HEK293 (cell line): ENCODE measurements around the gene POLR2E.

Experiments
- FEZF1 ChIP-seq: fragments of 450-650 bp; formaldehyde crosslinking; IDR thresholded peaks from 2 replicates; pipeline ENCODE4 v1.5.1; 2016; ENCODE audit warnings: missing biosample characterization, missing genetic modification characterization
- GLI4 ChIP-seq: fragments of 450-650 bp; formaldehyde crosslinking; IDR thresholded peaks from 2 replicates; pipeline ENCODE4 v1.5.1; 2016; ENCODE audit warnings: missing biosample characterization, missing genetic modification characterization
- OSR2 ChIP-seq: fragments of 450-650 bp; formaldehyde crosslinking; IDR thresholded peaks from 2 replicates; pipeline ENCODE4 v1.5.1; 2016; ENCODE audit warnings: missing biosample characterization, missing genetic modification characterization
- SP2 ChIP-seq: fragments of 450-650 bp; formaldehyde crosslinking; IDR thresholded peaks from 2 replicates; pipeline ENCODE4 v1.5.1; 2016; ENCODE audit warnings: missing biosample characterization, missing genetic modification characterization
- ZBTB21 ChIP-seq: fragments of 450-650 bp; formaldehyde crosslinking; IDR thresholded peaks from 2 replicates; pipeline ENCODE4 v1.5.1; 2017; ENCODE audit warnings: missing biosample characterization, missing genetic modification characterization
- ZNF121 ChIP-seq: fragments of 450-650 bp; formaldehyde crosslinking; IDR thresholded peaks from 2 replicates; pipeline ENCODE4 v1.5.1; 2016; ENCODE audit warnings: missing biosample characterization, missing genetic modification characterization
- ZNF302 ChIP-seq: fragments of 450-650 bp; formaldehyde crosslinking; IDR thresholded peaks from 2 replicates; pipeline ENCODE4 v1.5.1; 2016; ENCODE audit warnings: missing biosample characterization, missing genetic modification characterization, low read depth
- ZNF510 ChIP-seq: fragments of 450-650 bp; formaldehyde crosslinking; IDR thresholded peaks from 2 replicates; pipeline ENCODE4 v1.5.1; 2018; ENCODE audit warnings: mild to moderate bottlenecking, missing genetic modification characterization, missing biosample characterization; ENCODE audit not compliant: insufficient replicate concordance
- TF ChIP-seq, protein P1 (sequence below): fragments of 450-650 bp; formaldehyde crosslinking; IDR thresholded peaks from 2 replicates; pipeline ENCODE4 v1.5.1; 2016; ENCODE audit warnings: missing biosample characterization, missing genetic modification characterization
- TF ChIP-seq, protein P2 (sequence below): fragments of 450-650 bp; formaldehyde crosslinking; IDR thresholded peaks from 2 replicates; pipeline ENCODE4 v1.5.1; 2016; ENCODE audit warnings: missing biosample characterization, missing genetic modification characterization
- TF ChIP-seq, protein P3 (sequence below): fragments of 450-650 bp; formaldehyde crosslinking; IDR thresholded peaks from 2 replicates; pipeline ENCODE4 v1.5.1; 2016; ENCODE audit warnings: missing biosample characterization, missing genetic modification characterization
- TF ChIP-seq, protein P4 (sequence below): fragments of 450-650 bp; formaldehyde crosslinking; IDR thresholded peaks from 2 replicates; pipeline ENCODE4 v1.5.1; 2016; ENCODE audit warnings: missing biosample characterization, missing genetic modification characterization
- TF ChIP-seq, protein P5 (sequence below): fragments of 450-650 bp; formaldehyde crosslinking; IDR thresholded peaks from 2 replicates; pipeline ENCODE4 v1.5.1; 2016; ENCODE audit warnings: missing biosample characterization, missing genetic modification characterization
- TF ChIP-seq, protein P6 (sequence below): fragments of 450-650 bp; formaldehyde crosslinking; IDR thresholded peaks from 2 replicates; pipeline ENCODE4 v1.5.0; 2017; ENCODE audit warnings: missing biosample characterization, missing genetic modification characterization, borderline replicate concordance

DNA sequence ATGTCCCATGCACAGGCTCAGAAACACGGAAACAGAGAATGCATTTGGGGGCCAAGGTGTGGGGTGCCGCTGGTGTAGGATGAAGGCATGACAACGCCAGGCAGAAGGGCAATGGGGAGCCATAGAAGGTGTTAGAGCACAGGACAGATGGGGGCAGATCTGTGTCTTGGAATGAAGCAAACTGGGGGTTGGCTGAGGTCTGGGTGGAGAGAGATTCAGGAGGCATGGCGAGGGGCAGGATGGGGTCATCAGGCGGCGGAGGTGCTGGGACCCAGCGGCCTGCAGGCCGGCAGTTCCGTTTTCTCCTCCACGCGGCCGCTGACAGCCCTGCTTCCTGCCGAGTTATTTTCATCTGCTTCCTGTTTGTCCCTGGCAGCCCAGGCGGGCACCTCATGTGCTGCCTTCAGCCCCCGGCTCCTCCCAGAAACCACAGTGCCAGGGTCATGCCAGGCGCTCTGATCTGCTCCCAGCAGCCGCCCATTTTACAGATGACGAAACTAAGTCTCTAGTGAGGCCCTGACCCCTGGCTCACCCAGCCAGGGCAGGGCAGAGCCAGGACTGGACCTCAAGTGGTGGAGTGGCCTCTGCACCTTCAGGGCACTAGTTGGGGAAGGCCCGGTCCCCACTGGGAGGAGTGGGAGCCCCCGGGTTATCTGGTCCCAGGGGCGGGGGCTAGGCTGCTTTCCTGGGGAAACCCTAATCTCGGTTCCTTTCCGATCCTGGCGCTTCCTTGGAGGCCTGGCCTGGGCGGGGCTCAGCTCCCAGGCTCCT lies 26.0 kb downstream of the POLR2E start:
- TF ChIP-seq, protein P1, sequence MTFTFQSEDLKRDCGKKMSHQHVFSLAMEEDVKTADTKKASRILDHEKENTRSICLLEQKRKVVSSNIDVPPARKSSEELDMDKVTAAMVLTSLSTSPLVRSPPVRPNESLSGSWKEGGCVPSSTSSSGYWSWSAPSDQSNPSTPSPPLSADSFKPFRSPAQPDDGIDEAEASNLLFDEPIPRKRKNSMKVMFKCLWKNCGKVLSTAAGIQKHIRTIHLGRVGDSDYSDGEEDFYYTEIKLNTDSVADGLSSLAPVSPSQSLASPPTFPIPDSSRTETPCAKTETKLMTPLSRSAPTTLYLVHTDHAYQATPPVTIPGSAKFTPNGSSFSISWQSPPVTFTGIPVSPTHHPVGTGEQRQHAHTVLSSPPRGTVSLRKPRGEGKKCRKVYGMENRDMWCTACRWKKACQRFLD (tag by site-specific recombination) = no peak
- TF ChIP-seq ZNF510 (tag by site-specific recombination) (no peak), ZBTB21 (tag by site-specific recombination) (no peak), ZNF302 (no peak), ZNF121 (no peak), GLI4 (no peak), FEZF1 (tag by site-specific recombination) (no peak), SP2 (tag by site-specific recombination) (no peak), OSR2 (no peak)
- TF ChIP-seq, protein P2, sequence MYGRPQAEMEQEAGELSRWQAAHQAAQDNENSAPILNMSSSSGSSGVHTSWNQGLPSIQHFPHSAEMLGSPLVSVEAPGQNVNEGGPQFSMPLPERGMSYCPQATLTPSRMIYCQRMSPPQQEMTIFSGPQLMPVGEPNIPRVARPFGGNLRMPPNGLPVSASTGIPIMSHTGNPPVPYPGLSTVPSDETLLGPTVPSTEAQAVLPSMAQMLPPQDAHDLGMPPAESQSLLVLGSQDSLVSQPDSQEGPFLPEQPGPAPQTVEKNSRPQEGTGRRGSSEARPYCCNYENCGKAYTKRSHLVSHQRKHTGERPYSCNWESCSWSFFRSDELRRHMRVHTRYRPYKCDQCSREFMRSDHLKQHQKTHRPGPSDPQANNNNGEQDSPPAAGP (tag by site-specific recombination) = no peak
- TF ChIP-seq, protein P3, sequence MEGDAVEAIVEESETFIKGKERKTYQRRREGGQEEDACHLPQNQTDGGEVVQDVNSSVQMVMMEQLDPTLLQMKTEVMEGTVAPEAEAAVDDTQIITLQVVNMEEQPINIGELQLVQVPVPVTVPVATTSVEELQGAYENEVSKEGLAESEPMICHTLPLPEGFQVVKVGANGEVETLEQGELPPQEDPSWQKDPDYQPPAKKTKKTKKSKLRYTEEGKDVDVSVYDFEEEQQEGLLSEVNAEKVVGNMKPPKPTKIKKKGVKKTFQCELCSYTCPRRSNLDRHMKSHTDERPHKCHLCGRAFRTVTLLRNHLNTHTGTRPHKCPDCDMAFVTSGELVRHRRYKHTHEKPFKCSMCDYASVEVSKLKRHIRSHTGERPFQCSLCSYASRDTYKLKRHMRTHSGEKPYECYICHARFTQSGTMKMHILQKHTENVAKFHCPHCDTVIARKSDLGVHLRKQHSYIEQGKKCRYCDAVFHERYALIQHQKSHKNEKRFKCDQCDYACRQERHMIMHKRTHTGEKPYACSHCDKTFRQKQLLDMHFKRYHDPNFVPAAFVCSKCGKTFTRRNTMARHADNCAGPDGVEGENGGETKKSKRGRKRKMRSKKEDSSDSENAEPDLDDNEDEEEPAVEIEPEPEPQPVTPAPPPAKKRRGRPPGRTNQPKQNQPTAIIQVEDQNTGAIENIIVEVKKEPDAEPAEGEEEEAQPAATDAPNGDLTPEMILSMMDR (tag by site-specific recombination) = no peak
- TF ChIP-seq, protein P4, sequence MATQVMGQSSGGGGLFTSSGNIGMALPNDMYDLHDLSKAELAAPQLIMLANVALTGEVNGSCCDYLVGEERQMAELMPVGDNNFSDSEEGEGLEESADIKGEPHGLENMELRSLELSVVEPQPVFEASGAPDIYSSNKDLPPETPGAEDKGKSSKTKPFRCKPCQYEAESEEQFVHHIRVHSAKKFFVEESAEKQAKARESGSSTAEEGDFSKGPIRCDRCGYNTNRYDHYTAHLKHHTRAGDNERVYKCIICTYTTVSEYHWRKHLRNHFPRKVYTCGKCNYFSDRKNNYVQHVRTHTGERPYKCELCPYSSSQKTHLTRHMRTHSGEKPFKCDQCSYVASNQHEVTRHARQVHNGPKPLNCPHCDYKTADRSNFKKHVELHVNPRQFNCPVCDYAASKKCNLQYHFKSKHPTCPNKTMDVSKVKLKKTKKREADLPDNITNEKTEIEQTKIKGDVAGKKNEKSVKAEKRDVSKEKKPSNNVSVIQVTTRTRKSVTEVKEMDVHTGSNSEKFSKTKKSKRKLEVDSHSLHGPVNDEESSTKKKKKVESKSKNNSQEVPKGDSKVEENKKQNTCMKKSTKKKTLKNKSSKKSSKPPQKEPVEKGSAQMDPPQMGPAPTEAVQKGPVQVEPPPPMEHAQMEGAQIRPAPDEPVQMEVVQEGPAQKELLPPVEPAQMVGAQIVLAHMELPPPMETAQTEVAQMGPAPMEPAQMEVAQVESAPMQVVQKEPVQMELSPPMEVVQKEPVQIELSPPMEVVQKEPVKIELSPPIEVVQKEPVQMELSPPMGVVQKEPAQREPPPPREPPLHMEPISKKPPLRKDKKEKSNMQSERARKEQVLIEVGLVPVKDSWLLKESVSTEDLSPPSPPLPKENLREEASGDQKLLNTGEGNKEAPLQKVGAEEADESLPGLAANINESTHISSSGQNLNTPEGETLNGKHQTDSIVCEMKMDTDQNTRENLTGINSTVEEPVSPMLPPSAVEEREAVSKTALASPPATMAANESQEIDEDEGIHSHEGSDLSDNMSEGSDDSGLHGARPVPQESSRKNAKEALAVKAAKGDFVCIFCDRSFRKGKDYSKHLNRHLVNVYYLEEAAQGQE (tag by site-specific recombination) = no peak
- TF ChIP-seq, protein P5, sequence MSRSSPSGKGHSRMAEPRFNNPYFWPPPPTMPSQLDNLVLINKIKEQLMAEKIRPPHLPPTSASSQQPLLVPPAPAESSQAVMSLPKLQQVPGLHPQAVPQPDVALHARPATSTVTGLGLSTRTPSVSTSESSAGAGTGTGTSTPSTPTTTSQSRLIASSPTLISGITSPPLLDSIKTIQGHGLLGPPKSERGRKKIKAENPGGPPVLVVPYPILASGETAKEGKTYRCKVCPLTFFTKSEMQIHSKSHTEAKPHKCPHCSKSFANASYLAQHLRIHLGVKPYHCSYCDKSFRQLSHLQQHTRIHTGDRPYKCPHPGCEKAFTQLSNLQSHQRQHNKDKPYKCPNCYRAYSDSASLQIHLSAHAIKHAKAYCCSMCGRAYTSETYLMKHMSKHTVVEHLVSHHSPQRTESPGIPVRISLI = no peak
- TF ChIP-seq, protein P6, sequence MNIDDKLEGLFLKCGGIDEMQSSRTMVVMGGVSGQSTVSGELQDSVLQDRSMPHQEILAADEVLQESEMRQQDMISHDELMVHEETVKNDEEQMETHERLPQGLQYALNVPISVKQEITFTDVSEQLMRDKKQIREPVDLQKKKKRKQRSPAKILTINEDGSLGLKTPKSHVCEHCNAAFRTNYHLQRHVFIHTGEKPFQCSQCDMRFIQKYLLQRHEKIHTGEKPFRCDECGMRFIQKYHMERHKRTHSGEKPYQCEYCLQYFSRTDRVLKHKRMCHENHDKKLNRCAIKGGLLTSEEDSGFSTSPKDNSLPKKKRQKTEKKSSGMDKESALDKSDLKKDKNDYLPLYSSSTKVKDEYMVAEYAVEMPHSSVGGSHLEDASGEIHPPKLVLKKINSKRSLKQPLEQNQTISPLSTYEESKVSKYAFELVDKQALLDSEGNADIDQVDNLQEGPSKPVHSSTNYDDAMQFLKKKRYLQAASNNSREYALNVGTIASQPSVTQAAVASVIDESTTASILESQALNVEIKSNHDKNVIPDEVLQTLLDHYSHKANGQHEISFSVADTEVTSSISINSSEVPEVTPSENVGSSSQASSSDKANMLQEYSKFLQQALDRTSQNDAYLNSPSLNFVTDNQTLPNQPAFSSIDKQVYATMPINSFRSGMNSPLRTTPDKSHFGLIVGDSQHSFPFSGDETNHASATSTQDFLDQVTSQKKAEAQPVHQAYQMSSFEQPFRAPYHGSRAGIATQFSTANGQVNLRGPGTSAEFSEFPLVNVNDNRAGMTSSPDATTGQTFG (tag by site-specific recombination) = no peak
